ENCODE results near the gene CDKAL1.

- TF ChIP-seq CTCF (conservative IDR thresholded peaks at IDR 0.05; ENCODE audit: low read length) (no peak), EZH2phosphoT487 (IDR thresholded peaks at IDR 0.05; ENCODE audit: borderline replicate concordance) (no peak)
Observed at GRCh38 chr6:20582586-20583443, 48.6 kb downstream of the CDKAL1 start.
